Measurements from ENCODE around the gene PHKB.

The PHKB gene

GRCh38 chr16:47712276-47713224 is 251.4 kb downstream of the PHKB start:
- H3F3A ChIP-seq (ENCODE audit: insufficient read depth, low read length): no peaks in the 10 kb centered on the region
- H3K36me3 ChIP-seq (replicated peaks; ENCODE audit: insufficient read depth, low read length): no peaks in the 10 kb centered on the region
- no peaks in the 10 kb centered on the region for H3K79me2 ChIP-seq (ENCODE audit: low read length)
- no peaks in the 10 kb centered on the region for H3K9me2 ChIP-seq (replicated peaks; ENCODE audit: insufficient read depth, low read length)
- no peaks in the 10 kb centered on the region for H3K27me3 ChIP-seq (replicated peaks; ENCODE audit: insufficient read depth, low read length)
- no peak overlapping the region for H3K4me2 ChIP-seq (ENCODE audit: low read depth, low read length)
- no peak overlapping the region for H3K27ac ChIP-seq (ENCODE audit: low read length)
- no peaks in the 10 kb centered on the region for H4K20me1 ChIP-seq (ENCODE audit: insufficient read depth, low read length)
- no peak overlapping the region for H3K4me3 ChIP-seq (ENCODE audit: low read length)
- TF ChIP-seq CTCF (IDR thresholded peaks at IDR 0.05; ENCODE audit: low read length): no peak
- no peak for TF ChIP-seq EZH2phosphoT487 (IDR thresholded peaks at IDR 0.05; ENCODE audit: low read length)
- TF ChIP-seq EZH2 (optimal IDR thresholded peaks at IDR 0.05; ENCODE audit: low read depth, low read length): no peak
- no peak overlapping the region for H3K9ac ChIP-seq (ENCODE audit: low read length)
- no peak overlapping the region for H2AFZ ChIP-seq (ENCODE audit: low read length)
- no peaks in the 10 kb centered on the region for H3K9me3 ChIP-seq (replicated peaks; ENCODE audit: insufficient read depth, low read length)
- no peak for DNase-seq
- H3K4me1 ChIP-seq (ENCODE audit: low read length): no peaks in the 10 kb centered on the region

- Histone ChIP-seq H3F3A (ENCODE audit: insufficient read depth, low read length) (no peaks in the 10 kb centered on the region), H3K4me3 (ENCODE audit: low read length) (no peak overlapping the region), H3K36me3 (replicated peaks; ENCODE audit: insufficient read depth, low read length) (no peaks in the 10 kb centered on the region), H3K9me3 (replicated peaks; ENCODE audit: insufficient read depth, low read length) (no peaks in the 10 kb centered on the region), H3K4me1 (ENCODE audit: low read length) (no peaks in the 10 kb centered on the region), H2AFZ (ENCODE audit: low read length) (no peak overlapping the region), H3K27me3 (replicated peaks; ENCODE audit: insufficient read depth, low read length) (no peaks in the 10 kb centered on the region), H3K27ac (ENCODE audit: low read length) (no peak overlapping the region), H3K9ac (ENCODE audit: low read length) (no peak overlapping the region), H3K79me2 (ENCODE audit: low read length) (no peaks in the 10 kb centered on the region), H4K20me1 (ENCODE audit: insufficient read depth, low read length) (no peaks in the 10 kb centered on the region), H3K4me2 (ENCODE audit: low read depth, low read length) (no peak overlapping the region), H3K9me2 (replicated peaks; ENCODE audit: insufficient read depth, low read length) (no peaks in the 10 kb centered on the region)
- no peak for DNase-seq
- TF ChIP-seq EZH2phosphoT487 (IDR thresholded peaks at IDR 0.05; ENCODE audit: low read length) (no peak), EZH2 (optimal IDR thresholded peaks at IDR 0.05; ENCODE audit: low read depth, low read length) (no peak), CTCF (IDR thresholded peaks at IDR 0.05; ENCODE audit: low read length) (no peak)
Measured at GRCh38 chr16:47713225-47713595, 252.1 kb downstream of the PHKB start.

- no peak overlapping the region for H3K9ac ChIP-seq (ENCODE audit: low read length)
- H3K79me2 ChIP-seq (ENCODE audit: low read length): no peaks in the 10 kb centered on the region
- no peaks in the 10 kb centered on the region for H3K27me3 ChIP-seq (replicated peaks; ENCODE audit: insufficient read depth, low read length)
- TF ChIP-seq EZH2 (optimal IDR thresholded peaks at IDR 0.05; ENCODE audit: low read depth, low read length): no peak
- H3K36me3 ChIP-seq (replicated peaks; ENCODE audit: insufficient read depth, low read length): no peaks in the 10 kb centered on the region
- no peak overlapping the region for H3K4me3 ChIP-seq (ENCODE audit: low read length)
- no peak for DNase-seq
- H3K4me2 ChIP-seq (ENCODE audit: low read depth, low read length): no peak overlapping the region
- no peak overlapping the region for H2AFZ ChIP-seq (ENCODE audit: low read length)
- no peaks in the 10 kb centered on the region for H3K9me2 ChIP-seq (replicated peaks; ENCODE audit: insufficient read depth, low read length)
- no peak overlapping the region for H3K27ac ChIP-seq (ENCODE audit: low read length)
- H3F3A ChIP-seq (ENCODE audit: insufficient read depth, low read length): no peaks in the 10 kb centered on the region
- H3K4me1 ChIP-seq (ENCODE audit: low read length): no peaks in the 10 kb centered on the region
- no peaks in the 10 kb centered on the region for H4K20me1 ChIP-seq (ENCODE audit: insufficient read depth, low read length)
- no peaks in the 10 kb centered on the region for H3K9me3 ChIP-seq (replicated peaks; ENCODE audit: insufficient read depth, low read length)
Measured at GRCh38 chr16:47715442-47716083, 254.4 kb downstream of the PHKB start.

Measured in MM.1S (cell line).